OCI-LY3 (cell line): ENCODE data around the gene ABCG4.

Experiments
- H2AFZ ChIP-seq: fragments of 200-600, 300-600 bp; shearing (Covaris generic); 2 replicates; pipeline ENCODE4 v1.6.0; 2014; ENCODE audit warnings: antibody characterized with exemption, low read depth, low read length
- H3K27ac ChIP-seq: fragments of 200-600, 300-600 bp; sonication (generic); 2 replicates; pipeline ENCODE4 v1.5.1; 2014; ENCODE audit warnings: mild to moderate bottlenecking, low read length, moderate library complexity, mixed read lengths
- H3K27me3 ChIP-seq: fragments of 200-600, 300-600 bp; sonication (generic); 2 replicates; pipeline ENCODE4 v1.6.1; 2014; ENCODE audit warnings: low read depth, low read length, mixed read lengths
- H3K36me3 ChIP-seq: fragments of 200-600, 300-600 bp; sonication (generic); replicated peaks from 2 replicates; pipeline ENCODE3; 2014; ENCODE audit warnings: low read depth, low read length, mixed read lengths
- H3K4me1 ChIP-seq: fragments of 300-600, 200-600 bp; sonication (generic); 2 replicates; pipeline ENCODE4 v1.6.1; 2014; ENCODE audit warnings: low read length, mixed read lengths
- H3K4me2 ChIP-seq: fragments of 200-600, 300-600 bp; sonication (generic); 2 replicates; pipeline ENCODE4 v1.6.1; 2014; ENCODE audit warnings: low read length, mixed read lengths
- H3K4me3 ChIP-seq: fragments of 300-600, 200-600 bp; sonication (generic); 2 replicates; pipeline ENCODE4 v1.5.1; 2014; ENCODE audit warnings: antibody characterized with exemption, mild to moderate bottlenecking, low read length, moderate library complexity
- H3K79me2 ChIP-seq: fragments of 300-600, 200-600 bp; shearing (Covaris generic); 2 replicates; pipeline ENCODE4 v1.6.1; 2014; ENCODE audit warnings: mild to moderate bottlenecking, low read length, mixed read lengths
- H3K9ac ChIP-seq: fragments of 300-600, 200-600 bp; shearing (Covaris generic); 2 replicates; pipeline ENCODE4 v1.6.0; 2014; ENCODE audit warnings: mild to moderate bottlenecking, low read length, moderate library complexity
- H3K9me3 ChIP-seq: fragments of 200-600, 300-600 bp; shearing (Covaris generic); 2 replicates; pipeline ENCODE4 v1.6.1; 2014; ENCODE audit warnings: low read length, mixed read lengths; ENCODE audit not compliant: insufficient read depth
- H4K20me1 ChIP-seq: fragments of 200-600, 300-600 bp; sonication (generic); 2 replicates; pipeline ENCODE4 v1.6.1; 2016; ENCODE audit warnings: low read length, mixed read lengths; ENCODE audit not compliant: insufficient read depth
- EZH2phosphoT487 ChIP-seq: fragments of 200-600 bp; shearing (Covaris generic); IDR thresholded peaks from 2 replicates; pipeline ENCODE4 v1.6.1; 2018; ENCODE audit warnings: antibody characterized with exemption, mixed run types, low read depth
- TF ChIP-seq, protein P1 (sequence below): fragments of 200-600, 300-600 bp; sonication (generic); IDR thresholded peaks from 2 replicates; pipeline ENCODE4 v1.5.1; 2014; ENCODE audit warnings: antibody characterized with exemption, low read length, low read depth

Gene ABCG4

DNA sequence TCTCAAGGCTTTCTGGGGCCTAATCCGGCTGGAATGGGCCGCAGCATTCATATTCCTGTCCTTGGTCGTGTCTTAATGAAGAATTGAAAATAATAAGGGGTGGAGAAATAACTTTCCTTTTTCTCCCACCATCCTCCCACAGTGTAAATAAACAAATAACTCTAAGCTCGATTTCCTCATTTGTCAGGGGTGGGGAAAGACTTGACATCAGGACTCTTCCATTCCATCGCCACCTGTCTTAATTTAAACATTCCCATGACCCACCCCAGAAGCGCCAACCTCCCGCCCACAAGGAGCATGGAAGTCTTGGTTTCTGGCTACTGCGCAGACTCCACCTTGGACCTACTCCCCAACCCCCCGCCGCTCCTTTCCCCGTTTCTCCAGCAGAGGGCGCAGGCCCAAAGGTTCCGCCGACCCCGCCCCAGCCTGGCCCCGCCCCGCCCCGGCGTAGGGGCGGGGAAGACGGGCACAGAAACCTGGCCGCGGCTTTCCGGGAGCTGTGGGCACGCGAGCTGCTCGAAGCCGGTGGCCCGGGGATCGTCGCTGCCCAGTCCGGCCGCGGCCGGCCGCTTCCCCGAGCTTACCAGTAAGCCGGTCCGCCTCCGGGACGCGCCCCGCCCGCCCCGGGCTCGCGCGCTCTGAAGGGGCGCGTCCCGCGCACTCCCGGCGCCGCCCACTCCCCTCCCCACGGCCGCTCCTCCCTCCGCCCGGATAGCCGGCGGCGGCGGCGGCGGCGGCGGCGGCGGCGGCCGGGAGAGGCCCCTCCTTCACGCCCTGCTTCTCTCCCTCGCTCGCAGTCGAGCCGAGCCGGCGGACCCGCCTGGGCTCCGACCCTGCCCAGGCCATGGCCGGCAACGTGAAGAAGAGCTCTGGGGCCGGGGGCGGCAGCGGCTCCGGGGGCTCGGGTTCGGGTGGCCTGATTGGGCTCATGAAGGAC lies 57.0 kb downstream of the ABCG4 start, which contains the start of gene CBL:
TSS of gene CBL (plus strand) at position 766 of the 937 bp plus-strand sequence. CDS start at position 845, 79 bp downstream.
- Histone ChIP-seq H3K9me3 (no peaks in the 10 kb centered on the region), H3K79me2 (peaks cover 46% of the 10 kb centered on the region), H3K36me3 (peaks cover 3% of the 10 kb centered on the region), H3K4me2 (peak within 1 kb of the TSS; percentile 92), H3K4me1 (peaks cover 18% of the 10 kb centered on the region), H3K9ac (peak within 1 kb of the TSS; percentile 95), H3K27me3 (no peaks in the 10 kb centered on the region), H3K27ac (peak within 1 kb of the TSS; percentile 79), H3K4me3 (peak within 1 kb of the TSS; percentile 96), H4K20me1 (peaks cover 24% of the 10 kb centered on the region), H2AFZ (peak within 1 kb of the TSS; percentile 76)
- TF ChIP-seq EZH2phosphoT487, result no peak
- TF ChIP-seq, protein P1, sequence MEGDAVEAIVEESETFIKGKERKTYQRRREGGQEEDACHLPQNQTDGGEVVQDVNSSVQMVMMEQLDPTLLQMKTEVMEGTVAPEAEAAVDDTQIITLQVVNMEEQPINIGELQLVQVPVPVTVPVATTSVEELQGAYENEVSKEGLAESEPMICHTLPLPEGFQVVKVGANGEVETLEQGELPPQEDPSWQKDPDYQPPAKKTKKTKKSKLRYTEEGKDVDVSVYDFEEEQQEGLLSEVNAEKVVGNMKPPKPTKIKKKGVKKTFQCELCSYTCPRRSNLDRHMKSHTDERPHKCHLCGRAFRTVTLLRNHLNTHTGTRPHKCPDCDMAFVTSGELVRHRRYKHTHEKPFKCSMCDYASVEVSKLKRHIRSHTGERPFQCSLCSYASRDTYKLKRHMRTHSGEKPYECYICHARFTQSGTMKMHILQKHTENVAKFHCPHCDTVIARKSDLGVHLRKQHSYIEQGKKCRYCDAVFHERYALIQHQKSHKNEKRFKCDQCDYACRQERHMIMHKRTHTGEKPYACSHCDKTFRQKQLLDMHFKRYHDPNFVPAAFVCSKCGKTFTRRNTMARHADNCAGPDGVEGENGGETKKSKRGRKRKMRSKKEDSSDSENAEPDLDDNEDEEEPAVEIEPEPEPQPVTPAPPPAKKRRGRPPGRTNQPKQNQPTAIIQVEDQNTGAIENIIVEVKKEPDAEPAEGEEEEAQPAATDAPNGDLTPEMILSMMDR, result peak; percentile 76

DNA sequence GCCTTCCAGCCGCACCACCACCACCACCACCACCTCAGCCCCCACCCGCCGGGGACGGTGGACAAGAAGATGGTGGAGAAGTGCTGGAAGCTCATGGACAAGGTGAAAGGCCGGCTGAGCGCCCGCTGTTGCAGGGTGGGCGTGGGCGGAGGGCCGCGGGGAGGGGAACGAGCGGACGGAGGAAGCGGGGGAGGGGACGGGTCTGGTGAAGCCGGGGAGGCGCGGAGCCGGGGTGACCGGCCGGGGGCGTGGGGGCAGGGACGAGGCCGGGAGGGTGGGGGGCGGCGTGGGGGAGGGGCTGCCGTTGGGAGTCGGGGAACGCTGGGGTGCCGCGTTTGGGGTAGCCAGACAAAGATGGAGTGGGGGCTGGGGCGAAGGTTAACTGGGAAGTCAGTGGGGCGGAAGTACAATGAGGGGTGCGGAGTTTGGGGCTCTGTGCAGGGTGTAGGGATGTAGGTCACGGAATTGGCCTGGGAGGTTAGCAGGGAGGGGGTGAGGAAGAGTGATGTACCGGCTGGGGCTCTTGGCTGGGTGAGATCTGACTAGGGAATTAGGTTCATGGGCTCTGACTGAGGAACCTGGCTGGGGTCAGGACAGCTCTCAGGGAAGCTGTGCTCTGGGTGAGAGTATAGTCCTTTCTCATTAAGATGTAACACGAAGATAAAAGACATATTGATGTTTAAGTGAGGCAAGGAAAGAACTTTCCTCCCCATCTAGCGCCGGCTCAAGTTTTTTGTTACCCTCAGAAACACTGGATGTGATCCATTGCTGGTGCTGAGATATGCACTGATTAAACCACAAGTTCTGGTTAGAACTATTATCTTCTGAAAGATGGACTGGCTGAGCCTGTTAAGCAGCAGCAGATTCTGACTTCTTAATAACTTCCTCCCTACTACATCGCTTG lies 57.9 kb downstream of the ABCG4 start:
- no peaks in the 10 kb centered on the region for H3K9me3 ChIP-seq
- peak overlapping the region; percentile 79 for H3K27ac ChIP-seq
- peaks cover 55% of the 10 kb centered on the region for H3K79me2 ChIP-seq
- peak overlapping the region; percentile 96 for H3K4me3 ChIP-seq
- H2AFZ ChIP-seq, result 0 out of 2 replicates have a peak overlapping the region, but pooled peaks have one; percentile 61
- TF ChIP-seq, protein P1, result no peak
- TF ChIP-seq EZH2phosphoT487, result no peak
- H3K9ac ChIP-seq, result peak overlapping the region; percentile 95
- no peaks in the 10 kb centered on the region for H3K27me3 ChIP-seq
- H3K4me1 ChIP-seq, result peaks cover 18% of the 10 kb centered on the region
- peaks cover 24% of the 10 kb centered on the region for H4K20me1 ChIP-seq
- peaks cover 3% of the 10 kb centered on the region for H3K36me3 ChIP-seq
- peak overlapping the region; percentile 92 for H3K4me2 ChIP-seq

DNA sequence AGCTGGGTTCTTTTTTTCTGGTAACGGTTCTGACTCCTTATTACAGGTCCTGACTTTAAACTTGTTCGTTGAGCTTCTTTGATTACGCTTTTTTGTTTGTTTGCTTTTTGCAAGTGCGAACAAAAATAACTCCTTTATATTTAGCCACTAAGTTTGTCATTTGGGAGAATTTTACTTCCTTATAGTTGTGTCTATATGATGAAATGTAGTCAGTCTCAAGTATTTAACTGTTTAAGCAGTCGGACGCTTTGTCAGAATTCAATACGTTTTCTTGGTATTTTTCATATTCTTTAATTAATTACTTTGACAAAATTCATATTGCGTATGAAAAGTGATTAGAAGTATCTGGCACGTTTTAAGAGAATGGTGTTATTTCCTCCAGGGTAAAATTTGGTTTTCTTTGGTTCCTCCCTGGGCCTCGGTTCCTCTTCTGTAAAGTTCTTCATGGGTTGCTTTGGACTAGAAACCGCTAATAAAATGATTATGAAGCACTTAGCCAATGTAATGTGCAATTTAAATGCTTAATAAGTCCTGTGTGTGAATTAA lies 58.6 kb downstream of the ABCG4 start:
- Histone ChIP-seq H3K27me3 (no peaks in the 10 kb centered on the region), H3K79me2 (peaks cover 62% of the 10 kb centered on the region), H3K9me3 (no peaks in the 10 kb centered on the region), H3K27ac (peak overlapping the region; percentile 79), H3K4me1 (peaks cover 18% of the 10 kb centered on the region), H3K36me3 (peaks cover 3% of the 10 kb centered on the region), H4K20me1 (peaks cover 24% of the 10 kb centered on the region), H3K4me2 (peak overlapping the region; percentile 92), H2AFZ (no peak overlapping the region), H3K9ac (peak overlapping the region; percentile 95), H3K4me3 (peak overlapping the region; percentile 96)
- TF ChIP-seq, protein P1, result no peak
- TF ChIP-seq EZH2phosphoT487, result no peak
